MM.1S (cell line): Measurements from ENCODE around the gene KIAA0825.
"Not testable (repeated sequence)": the region's sequence is repeated elsewhere in the genome, so short reads cannot be mapped to it uniquely, and the experiment has no call there.

Experiments
- DNase-seq: peaks from one replicate; pipeline ENCODE4 v3.0.0-alpha.2; 2015
- H2AFZ ChIP-seq: fragments of 300-600 bp; sonication (generic); 2 replicates; pipeline ENCODE4 v1.6.0; 2016; ENCODE audit warnings: antibody characterized with exemption, low read length
- H3F3A ChIP-seq: fragments of 300-600 bp; sonication (generic); 2 replicates; pipeline ENCODE4 v1.6.1; 2016; ENCODE audit warnings: mild to moderate bottlenecking, antibody characterized with exemption, low read length, moderate library complexity, mixed read lengths; ENCODE audit not compliant: insufficient read depth
- H3K27ac ChIP-seq: fragments of 300-600 bp; sonication (generic); 2 replicates; pipeline ENCODE4 v1.5.1; 2016; ENCODE audit warnings: mild to moderate bottlenecking, low read length
- H3K27me3 ChIP-seq: fragments of 300-600 bp; sonication (generic); replicated peaks from 2 replicates; pipeline ENCODE4 v1.6.0; 2016; ENCODE audit warnings: low read length; ENCODE audit not compliant: insufficient read depth
- H3K36me3 ChIP-seq: fragments of 300-600 bp; sonication (generic); replicated peaks from 2 replicates; pipeline ENCODE4 v1.6.1; 2016; ENCODE audit warnings: mild to moderate bottlenecking, low read length, mixed read lengths; ENCODE audit not compliant: insufficient read depth
- H3K4me1 ChIP-seq: fragments of 300-600 bp; sonication (generic); 2 replicates; pipeline ENCODE4 v1.6.1; 2016; ENCODE audit warnings: low read length, mixed read lengths
- H3K4me2 ChIP-seq: fragments of 300-600 bp; sonication (generic); 2 replicates; pipeline ENCODE4 v1.6.0; 2016; ENCODE audit warnings: low read depth, low read length
- H3K4me3 ChIP-seq: fragments of 300-600 bp; sonication (generic); 2 replicates; pipeline ENCODE4 v1.5.1; 2016; ENCODE audit warnings: low read length, mixed read lengths
- H3K79me2 ChIP-seq: fragments of 300-600 bp; sonication (generic); 2 replicates; pipeline ENCODE4 v1.6.1; 2016; ENCODE audit warnings: mixed run types, low read length, mixed read lengths
- H3K9ac ChIP-seq: fragments of 300-600 bp; sonication (generic); 2 replicates; pipeline ENCODE4 v1.6.1; 2016; ENCODE audit warnings: low read length, mixed read lengths
- H3K9me2 ChIP-seq: fragments of 300-600 bp; sonication (generic); replicated peaks from 2 replicates; pipeline ENCODE4 v1.6.1; 2016; ENCODE audit warnings: mild to moderate bottlenecking, low read length, mixed read lengths; ENCODE audit not compliant: insufficient read depth
- H3K9me3 ChIP-seq: fragments of 300-600 bp; sonication (generic); replicated peaks from 2 replicates; pipeline ENCODE4 v1.6.1; 2016; ENCODE audit warnings: mild to moderate bottlenecking, low read length, mixed read lengths; ENCODE audit not compliant: insufficient read depth
- H4K20me1 ChIP-seq: fragments of 300-600 bp; sonication (generic); 2 replicates; pipeline ENCODE4 v1.6.1; 2016; ENCODE audit warnings: mild to moderate bottlenecking, low read length, moderate library complexity, mixed read lengths; ENCODE audit not compliant: insufficient read depth
- CTCF ChIP-seq: fragments of 300-600 bp; sonication (generic); IDR thresholded peaks from 2 replicates; pipeline ENCODE4 v1.5.1; 2016; ENCODE audit warnings: antibody characterized with exemption, low read length, mixed read lengths
- EZH2 ChIP-seq: fragments of 300-600 bp; sonication (generic); optimal IDR thresholded peaks from 2 replicates; pipeline ENCODE3; 2017; ENCODE audit warnings: low read depth, mild to moderate bottlenecking, antibody characterized with exemption, low read length, mixed read lengths
- EZH2phosphoT487 ChIP-seq: fragments of 300-600 bp; sonication (generic); IDR thresholded peaks from 2 replicates; pipeline ENCODE4 v1.6.1; 2018; ENCODE audit warnings: antibody characterized with exemption, low read length

The KIAA0825 gene

GRCh38 chr5:94173100-94173499, 445.3 kb downstream of the KIAA0825 start:
- Histone ChIP-seq H3K4me2 (no peak overlapping the region), H3K9ac (no peak overlapping the region), H4K20me1 (no peaks in the 10 kb centered on the region), H2AFZ (no peak overlapping the region), H3K9me2 (no peaks in the 10 kb centered on the region), H3K9me3 (no peaks in the 10 kb centered on the region), H3K4me1 (peaks cover 7% of the 10 kb centered on the region), H3K27me3 (no peaks in the 10 kb centered on the region), H3K4me3 (no peak overlapping the region), H3K36me3 (no peaks in the 10 kb centered on the region), H3F3A (no peaks in the 10 kb centered on the region), H3K27ac (no peak overlapping the region), H3K79me2 (no peaks in the 10 kb centered on the region)
- TF ChIP-seq EZH2 (no peak), CTCF (no peak), EZH2phosphoT487 (no peak)
- DNase-seq: no peak

- not testable (repeated sequence) for H3K27me3 ChIP-seq, H3K4me3 ChIP-seq, DNase-seq, H2AFZ ChIP-seq, H3K9me2 ChIP-seq, H4K20me1 ChIP-seq, H3K9me3 ChIP-seq, H3F3A ChIP-seq, H3K36me3 ChIP-seq, H3K4me2 ChIP-seq, H3K4me1 ChIP-seq, H3K9ac ChIP-seq, H3K27ac ChIP-seq, H3K79me2 ChIP-seq
These were observed 447.3 kb downstream of the KIAA0825 start for GRCh38 chr5:94171070-94171469.

- not testable (repeated sequence) for H3K36me3 ChIP-seq, H3K9ac ChIP-seq, H4K20me1 ChIP-seq, H3F3A ChIP-seq, H3K79me2 ChIP-seq, H3K4me1 ChIP-seq, H3K9me2 ChIP-seq, H3K27me3 ChIP-seq, H3K9me3 ChIP-seq
- H3K4me2 ChIP-seq: peak overlapping the region; percentile 69
- H3K27ac ChIP-seq: peak overlapping the region; percentile 33; the same call in 1 of the 2 replicates
- DNase-seq: peak; percentile 74
- H2AFZ ChIP-seq: peak overlapping the region; percentile 14; the same call in 1 of the 2 replicates
- peak overlapping the region; percentile 18 for H3K4me3 ChIP-seq
These were observed 448.2 kb downstream of the KIAA0825 start for GRCh38 chr5:94170158-94170557.

- Histone ChIP-seq H3K9me2 (no peaks in the 10 kb centered on the region), H3K4me3 (no peak overlapping the region), H2AFZ (no peak overlapping the region), H4K20me1 (no peaks in the 10 kb centered on the region), H3F3A (no peaks in the 10 kb centered on the region), H3K4me2 (no peak overlapping the region), H3K36me3 (no peaks in the 10 kb centered on the region), H3K79me2 (no peaks in the 10 kb centered on the region), H3K4me1 (peaks cover 7% of the 10 kb centered on the region), H3K27me3 (no peaks in the 10 kb centered on the region), H3K27ac (no peak overlapping the region), H3K9ac (no peak overlapping the region), H3K9me3 (no peaks in the 10 kb centered on the region)
- DNase-seq: no peak
- no peak for TF ChIP-seq EZH2phosphoT487
- no peak for TF ChIP-seq CTCF
- no peak for TF ChIP-seq EZH2
These were observed 450.3 kb downstream of the KIAA0825 start for GRCh38 chr5:94168151-94168550.
